Loucy (cell line): ENCODE data around the gene CCHCR1.
"Not testable (repeated sequence)": the region's sequence is repeated elsewhere in the genome, so short reads cannot be mapped to it uniquely, and the experiment has no call there.

Source experiments
- H2AFZ ChIP-seq: fragments of 200-600 bp; sonication (generic); 2 replicates; pipeline ENCODE4 v1.6.0; 2016; ENCODE audit warnings: antibody characterized with exemption, mild to moderate bottlenecking, low read length, moderate library complexity
- H3F3A ChIP-seq: fragments of 200-600 bp; 2 replicates; pipeline ENCODE4 v1.6.0; 2016; ENCODE audit warnings: antibody characterized with exemption, low read depth, mild to moderate bottlenecking
- H3K27me3 ChIP-seq: fragments of 200-600 bp; sonication (generic); 2 replicates; pipeline ENCODE4 v1.6.1; 2014; ENCODE audit warnings: low read length, mild to moderate bottlenecking; ENCODE audit not compliant: insufficient read depth, poor library complexity, severe bottlenecking
- H3K36me3 ChIP-seq: fragments of 200-600 bp; sonication (generic); 2 replicates; pipeline ENCODE4 v1.6.1; 2016; ENCODE audit warnings: low read length; ENCODE audit not compliant: insufficient read depth
- H3K4me1 ChIP-seq: fragments of 200-600 bp; sonication (generic); 2 replicates; pipeline ENCODE4 v1.5.1; 2014; ENCODE audit warnings: low read length, mild to moderate bottlenecking; ENCODE audit not compliant: insufficient read depth, poor library complexity, severe bottlenecking
- H3K4me2 ChIP-seq: fragments of 200-600 bp; sonication (generic); 2 replicates; pipeline ENCODE4 v1.6.0; 2014; ENCODE audit warnings: antibody characterized with exemption, low read length, low read depth, mild to moderate bottlenecking; ENCODE audit not compliant: poor library complexity, severe bottlenecking
- H3K4me3 ChIP-seq: fragments of 200-600 bp; sonication (generic); 2 replicates; pipeline ENCODE4 v1.5.1; 2014; ENCODE audit warnings: low read length, mild to moderate bottlenecking, mixed read lengths; ENCODE audit not compliant: poor library complexity, severe bottlenecking
- H3K79me2 ChIP-seq: fragments of 200-600 bp; sonication (generic); 2 replicates; pipeline ENCODE4 v1.6.1; 2014; ENCODE audit warnings: low read length; ENCODE audit not compliant: insufficient read depth
- H3K9ac ChIP-seq: fragments of 200-600 bp; sonication (generic); 2 replicates; pipeline ENCODE4 v1.6.0; 2014; ENCODE audit warnings: mild to moderate bottlenecking, low read depth, low read length, moderate library complexity; ENCODE audit not compliant: poor library complexity, severe bottlenecking
- H3K9me2 ChIP-seq: fragments of 200-600 bp; sonication (generic); replicated peaks from 2 replicates; pipeline ENCODE4 v1.6.1; 2016; ENCODE audit warnings: low read depth, low read length, mixed read lengths
- H3K9me3 ChIP-seq: fragments of 200-600 bp; sonication (generic); 2 replicates; pipeline ENCODE4 v1.6.1; 2014; ENCODE audit warnings: mild to moderate bottlenecking, antibody characterized with exemption, low read length, low read depth; ENCODE audit not compliant: insufficient read depth
- H4K20me1 ChIP-seq: fragments of 200-600 bp; sonication (generic); 2 replicates; pipeline ENCODE4 v1.6.0; 2014; ENCODE audit warnings: antibody characterized with exemption, low read length, mild to moderate bottlenecking; ENCODE audit not compliant: insufficient read depth, poor library complexity, severe bottlenecking
- EZH2phosphoT487 ChIP-seq: fragments of 200-600 bp; IDR thresholded peaks from 2 replicates; pipeline ENCODE4 v1.6.1; 2018; ENCODE audit warnings: antibody characterized with exemption, mild to moderate bottlenecking, moderate library complexity, borderline replicate concordance
- TF ChIP-seq, protein P1 (sequence below): fragments of 200-600 bp; sonication (generic); conservative IDR thresholded peaks from 2 replicates; pipeline ENCODE4 v1.5.1; 2014; ENCODE audit warnings: mild to moderate bottlenecking, antibody characterized with exemption, low read length

CCHCR1 gene

GRCh38 chr6:31197559-31198305 is 40.1 kb upstream of the CCHCR1 start:
- no peaks in the 10 kb centered on the region for H3K9me2 ChIP-seq
- no peaks in the 10 kb centered on the region for H4K20me1 ChIP-seq
- H3K27me3 ChIP-seq = no peaks in the 10 kb centered on the region
- no peak for TF ChIP-seq EZH2phosphoT487
- TF ChIP-seq, protein P1, sequence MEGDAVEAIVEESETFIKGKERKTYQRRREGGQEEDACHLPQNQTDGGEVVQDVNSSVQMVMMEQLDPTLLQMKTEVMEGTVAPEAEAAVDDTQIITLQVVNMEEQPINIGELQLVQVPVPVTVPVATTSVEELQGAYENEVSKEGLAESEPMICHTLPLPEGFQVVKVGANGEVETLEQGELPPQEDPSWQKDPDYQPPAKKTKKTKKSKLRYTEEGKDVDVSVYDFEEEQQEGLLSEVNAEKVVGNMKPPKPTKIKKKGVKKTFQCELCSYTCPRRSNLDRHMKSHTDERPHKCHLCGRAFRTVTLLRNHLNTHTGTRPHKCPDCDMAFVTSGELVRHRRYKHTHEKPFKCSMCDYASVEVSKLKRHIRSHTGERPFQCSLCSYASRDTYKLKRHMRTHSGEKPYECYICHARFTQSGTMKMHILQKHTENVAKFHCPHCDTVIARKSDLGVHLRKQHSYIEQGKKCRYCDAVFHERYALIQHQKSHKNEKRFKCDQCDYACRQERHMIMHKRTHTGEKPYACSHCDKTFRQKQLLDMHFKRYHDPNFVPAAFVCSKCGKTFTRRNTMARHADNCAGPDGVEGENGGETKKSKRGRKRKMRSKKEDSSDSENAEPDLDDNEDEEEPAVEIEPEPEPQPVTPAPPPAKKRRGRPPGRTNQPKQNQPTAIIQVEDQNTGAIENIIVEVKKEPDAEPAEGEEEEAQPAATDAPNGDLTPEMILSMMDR = no peak
- peak overlapping the region; percentile 95 for H2AFZ ChIP-seq
- no peaks in the 10 kb centered on the region for H3K9me3 ChIP-seq
- no peaks in the 10 kb centered on the region for H3F3A ChIP-seq
- H3K4me3 ChIP-seq = peak overlapping the region; percentile 82
- peaks cover 38% of the 10 kb centered on the region for H3K79me2 ChIP-seq
- no peaks in the 10 kb centered on the region for H3K36me3 ChIP-seq
- H3K4me1 ChIP-seq = peaks cover 32% of the 10 kb centered on the region
- H3K4me2 ChIP-seq = peak overlapping the region; percentile 71
- peak overlapping the region; percentile 95 for H3K9ac ChIP-seq

- Histone ChIP-seq H3K79me2 (peaks cover 38% of the 10 kb centered on the region), H3K4me2 (peak overlapping the region; percentile 71), H3K4me3 (peak overlapping the region; percentile 82), H3K4me1 (peaks cover 24% of the 10 kb centered on the region), H3K9ac (peak overlapping the region; percentile 95)
- H3K36me3 ChIP-seq, H2AFZ ChIP-seq, H3K9me3 ChIP-seq, H3K9me2 ChIP-seq, H3K27me3 ChIP-seq, H4K20me1 ChIP-seq, H3F3A ChIP-seq: not testable (repeated sequence)
Measured at GRCh38 chr6:31196251-31197022, 38.8 kb upstream of the CCHCR1 start.

GRCh38 chr6:31195308-31195979 is 37.8 kb upstream of the CCHCR1 start:
- not testable (repeated sequence) for H4K20me1 ChIP-seq, H3K9me3 ChIP-seq, H3K36me3 ChIP-seq, H3F3A ChIP-seq, H3K9ac ChIP-seq, H2AFZ ChIP-seq, H3K4me2 ChIP-seq, H3K27me3 ChIP-seq, H3K9me2 ChIP-seq, H3K4me3 ChIP-seq
- H3K4me1 ChIP-seq = peaks cover 24% of the 10 kb centered on the region
- peaks cover 31% of the 10 kb centered on the region for H3K79me2 ChIP-seq

DNA sequence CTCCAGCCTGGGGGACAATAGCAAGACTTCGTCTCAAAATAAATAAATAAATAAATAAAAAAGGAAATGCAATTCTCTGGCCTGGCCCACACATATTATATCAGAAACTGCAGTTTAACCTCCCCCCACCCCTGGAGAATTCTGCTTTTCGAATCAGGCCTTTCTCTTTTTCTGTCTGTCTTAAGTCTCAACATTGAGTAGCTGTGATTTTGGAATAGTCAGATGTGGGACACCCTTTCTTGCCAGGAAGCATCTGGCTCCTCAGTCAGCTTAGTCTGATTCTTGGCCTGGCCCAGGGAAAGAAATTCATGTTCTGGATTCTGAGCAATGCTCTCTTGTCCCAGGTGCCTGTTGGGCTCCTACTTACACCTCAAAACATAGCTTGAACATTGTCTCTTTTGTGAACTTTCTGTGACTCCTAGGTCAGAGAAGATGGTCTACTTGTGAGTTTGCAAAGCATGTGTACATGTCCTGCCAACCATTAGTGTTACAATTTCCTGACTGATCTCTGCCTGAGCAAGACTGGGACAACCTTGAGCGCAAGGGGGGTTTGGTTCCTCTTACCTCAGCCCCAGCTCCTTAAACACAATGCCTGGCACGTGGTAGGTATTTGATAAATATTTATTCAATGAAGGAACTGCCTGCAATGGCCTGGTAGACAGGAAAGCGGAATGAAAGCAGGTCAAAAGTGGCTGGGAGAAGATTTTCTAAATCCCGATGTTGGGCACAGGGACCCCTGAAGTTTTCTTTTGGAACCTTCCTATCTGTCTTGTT is 36.6 kb upstream of the CCHCR1 start:
- Histone ChIP-seq H3K9me3 (no peaks in the 10 kb centered on the region), H3K9ac (peak overlapping the region; percentile 3), H3K9me2 (no peaks in the 10 kb centered on the region), H3K4me2 (peak overlapping the region; percentile 42), H3K4me1 (peaks cover 12% of the 10 kb centered on the region), H4K20me1 (no peaks in the 10 kb centered on the region), H2AFZ (no peak overlapping the region), H3K4me3 (no peak overlapping the region), H3K36me3 (no peaks in the 10 kb centered on the region), H3K79me2 (peaks cover 19% of the 10 kb centered on the region), H3K27me3 (no peaks in the 10 kb centered on the region), H3F3A (no peaks in the 10 kb centered on the region)
- TF ChIP-seq, protein P1 = no peak
- no peak for TF ChIP-seq EZH2phosphoT487
